Activated CD4-positive, CD25-positive, alpha-beta regulatory T cell treated with anti-CD3 and anti-CD28 coated beads, Interleukin-2, amount 50 U/mL, for 72 hours (primary cell): ENCODE measurements around the gene PIEZO2.
"Not testable (repeated sequence)": the region's sequence is repeated elsewhere in the genome, so short reads cannot be mapped to it uniquely, and the experiment has no call there.

Source experiments
- DNase-seq: peaks from one replicate; pipeline ENCODE4 v3.0.0; 2021

The PIEZO2 gene

GRCh38 chr18:11149441-11150270 is at the start of gene PIEZO2:
Gene PIEZO2 (minus strand): TSS chr18:11149569. CDS start chr18:11148588, 981 bp downstream.
- no peak for DNase-seq

GRCh38 chr18:11183637-11184036 is 34.3 kb upstream of the PIEZO2 start:
- DNase-seq = no peak

DNA sequence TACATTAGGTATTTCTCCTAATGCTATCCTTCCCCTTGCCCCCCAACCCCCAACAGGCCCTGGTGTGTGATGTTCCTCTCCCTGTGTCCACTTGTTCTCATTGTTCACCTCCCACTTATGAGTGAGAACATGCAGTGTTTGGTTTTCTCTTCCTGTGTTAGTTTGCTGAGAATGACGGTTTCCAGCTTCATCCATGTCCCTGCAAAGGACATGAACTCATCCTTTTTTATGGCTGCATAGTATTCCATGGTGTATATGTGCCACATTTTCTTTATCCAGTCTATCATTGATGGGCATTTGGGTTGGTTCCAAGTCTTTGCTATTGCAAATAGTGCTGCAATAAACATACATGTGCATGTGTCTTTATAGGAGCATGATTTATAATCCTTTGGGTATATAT is 32.3 kb upstream of the PIEZO2 start:
- DNase-seq = not testable (repeated sequence)

DNA sequence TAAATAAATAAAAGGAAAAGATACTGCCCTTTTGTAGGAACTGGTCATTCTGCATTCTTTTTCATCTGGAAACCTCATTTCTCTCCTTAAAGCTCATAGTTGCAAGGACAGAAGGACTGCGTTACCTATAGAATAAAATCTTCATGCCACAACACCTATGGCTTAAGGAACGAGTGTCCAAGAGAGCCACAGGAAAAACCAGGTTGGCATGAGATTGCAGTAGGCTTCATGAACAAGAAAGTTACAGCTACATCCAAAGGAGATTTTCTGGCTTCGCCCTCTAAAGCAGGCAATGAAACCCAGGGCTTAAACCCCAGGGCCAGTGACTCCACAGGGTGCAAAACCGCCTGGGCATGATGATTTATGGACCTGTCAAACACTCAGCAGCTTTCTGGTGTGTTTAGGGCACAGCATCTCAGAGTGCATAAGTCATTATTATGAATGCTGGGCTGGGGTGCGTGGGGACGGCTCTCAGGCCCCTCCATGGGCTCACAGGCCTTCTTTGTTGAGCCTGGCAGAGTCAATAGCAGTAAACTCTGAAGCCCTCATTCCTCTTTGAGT is 30.7 kb upstream of the PIEZO2 start:
- DNase-seq = no peak

GRCh38 chr18:11178951-11179549 is 29.7 kb upstream of the PIEZO2 start:
- no peak for DNase-seq

DNA sequence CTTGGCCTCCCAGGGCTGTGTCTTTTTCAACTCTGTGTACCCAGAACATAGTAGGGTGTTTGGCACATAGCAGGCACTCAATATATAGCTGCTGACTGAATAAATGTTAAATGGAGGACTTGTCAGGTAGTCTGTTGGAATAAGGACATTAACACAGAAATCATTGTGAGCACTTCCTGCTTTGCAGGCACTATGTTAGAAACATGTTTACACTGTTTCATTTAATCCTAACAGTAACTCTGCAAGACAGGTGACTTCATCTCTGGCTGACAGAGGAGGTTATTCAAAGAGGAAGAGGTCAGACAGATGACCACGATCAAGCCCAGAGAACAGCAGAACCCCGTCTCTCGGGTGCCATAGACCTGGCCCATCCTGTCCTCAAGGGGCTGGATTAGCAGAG is 28.0 kb upstream of the PIEZO2 start:
- DNase-seq = no peak

- no peak for DNase-seq
Observed at GRCh38 chr18:11176481-11176881, 27.1 kb upstream of the PIEZO2 start.

GRCh38 chr18:11175266-11175979 is 26.1 kb upstream of the PIEZO2 start:
- DNase-seq = no peak

- not testable (repeated sequence) for DNase-seq
Observed at GRCh38 chr18:11174179-11174578, 24.8 kb upstream of the PIEZO2 start.

GRCh38 chr18:11167778-11168177 is 18.4 kb upstream of the PIEZO2 start:
- DNase-seq = no peak

DNA sequence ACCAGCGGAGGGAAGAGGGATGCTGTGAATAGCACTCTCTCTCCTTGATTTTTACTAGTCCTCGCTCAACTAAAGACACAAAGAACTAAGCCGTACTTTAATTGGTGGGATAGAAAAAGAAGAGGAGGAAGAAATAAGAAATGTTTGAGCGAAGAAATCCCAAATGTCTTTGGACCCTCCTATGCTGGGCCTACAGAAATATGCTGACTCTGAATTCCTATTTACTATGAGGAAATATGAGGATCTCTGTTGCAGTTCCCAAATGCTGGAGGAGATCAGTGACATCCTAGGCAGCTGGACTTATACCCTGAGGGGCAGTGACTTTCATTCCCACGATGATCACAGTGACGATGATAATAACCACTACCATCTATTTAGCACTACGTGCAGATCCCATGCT is 16.6 kb upstream of the PIEZO2 start:
- DNase-seq = no peak

DNA sequence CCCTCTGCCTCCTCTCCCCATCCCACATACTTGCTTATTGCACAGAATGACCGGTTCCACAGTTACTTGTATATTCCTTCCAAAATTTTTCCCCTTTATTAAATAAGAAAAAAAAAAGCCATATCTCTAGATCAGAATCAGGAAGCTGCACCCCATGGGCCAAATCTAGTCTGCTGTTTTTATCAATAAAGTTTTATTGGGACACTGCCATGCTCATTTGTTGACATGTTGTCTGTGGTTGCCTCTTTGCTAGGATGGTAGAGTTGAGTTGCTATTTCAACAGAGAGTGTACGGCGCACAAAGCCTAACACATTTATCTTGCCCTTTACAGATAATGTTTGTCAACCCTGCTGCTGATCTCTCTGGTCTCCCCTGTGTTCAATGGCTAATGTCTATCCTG is 15.8 kb upstream of the PIEZO2 start:
- no peak for DNase-seq

DNA sequence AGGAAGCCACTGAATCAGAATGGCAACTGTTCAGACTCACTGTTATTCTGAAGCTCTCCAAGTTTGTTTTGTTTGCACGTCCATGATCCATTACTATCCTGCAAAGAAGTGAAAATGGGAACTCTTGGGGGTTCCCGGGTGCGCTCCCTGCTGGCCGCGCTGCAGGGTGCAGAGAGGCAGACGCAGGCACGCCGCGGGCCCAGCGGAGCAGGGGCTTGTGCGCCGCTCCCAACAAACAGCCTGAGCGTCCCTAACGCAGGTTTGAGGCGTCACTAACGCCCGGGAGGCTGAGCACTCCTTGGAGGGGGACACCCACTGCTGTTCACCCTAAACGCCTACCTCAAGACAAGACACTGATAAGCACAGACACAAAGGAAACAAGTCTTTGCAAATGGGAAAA is 14.3 kb upstream of the PIEZO2 start:
- DNase-seq = no peak

- no peak for DNase-seq
Observed at GRCh38 chr18:11162889-11163288, 13.5 kb upstream of the PIEZO2 start.

- DNase-seq = no peak
Observed at GRCh38 chr18:11162462-11162861, 13.1 kb upstream of the PIEZO2 start.

- no peak for DNase-seq
Observed at GRCh38 chr18:11160313-11160712, 10.9 kb upstream of the PIEZO2 start.

GRCh38 chr18:11159844-11160243 is 10.5 kb upstream of the PIEZO2 start:
- DNase-seq = no peak

DNA sequence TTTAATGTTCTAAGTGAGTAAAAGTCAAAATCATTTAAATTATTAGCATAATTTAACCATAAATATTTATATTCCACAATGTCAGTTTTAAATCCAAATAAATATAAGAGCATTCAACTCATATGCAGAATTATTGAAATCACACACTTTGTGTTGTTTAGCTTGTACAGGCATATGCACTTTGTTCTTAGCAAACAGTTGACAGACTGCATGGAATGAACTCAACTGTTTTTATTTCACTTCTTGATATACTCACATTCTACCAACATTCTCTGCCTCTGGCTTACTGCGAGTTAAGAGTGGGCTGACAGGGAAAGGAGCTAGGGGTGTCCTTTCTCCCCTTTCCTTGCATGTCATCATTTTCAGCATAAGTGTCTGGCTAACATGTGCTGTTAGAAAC is 7.6 kb upstream of the PIEZO2 start:
- no peak for DNase-seq

DNA sequence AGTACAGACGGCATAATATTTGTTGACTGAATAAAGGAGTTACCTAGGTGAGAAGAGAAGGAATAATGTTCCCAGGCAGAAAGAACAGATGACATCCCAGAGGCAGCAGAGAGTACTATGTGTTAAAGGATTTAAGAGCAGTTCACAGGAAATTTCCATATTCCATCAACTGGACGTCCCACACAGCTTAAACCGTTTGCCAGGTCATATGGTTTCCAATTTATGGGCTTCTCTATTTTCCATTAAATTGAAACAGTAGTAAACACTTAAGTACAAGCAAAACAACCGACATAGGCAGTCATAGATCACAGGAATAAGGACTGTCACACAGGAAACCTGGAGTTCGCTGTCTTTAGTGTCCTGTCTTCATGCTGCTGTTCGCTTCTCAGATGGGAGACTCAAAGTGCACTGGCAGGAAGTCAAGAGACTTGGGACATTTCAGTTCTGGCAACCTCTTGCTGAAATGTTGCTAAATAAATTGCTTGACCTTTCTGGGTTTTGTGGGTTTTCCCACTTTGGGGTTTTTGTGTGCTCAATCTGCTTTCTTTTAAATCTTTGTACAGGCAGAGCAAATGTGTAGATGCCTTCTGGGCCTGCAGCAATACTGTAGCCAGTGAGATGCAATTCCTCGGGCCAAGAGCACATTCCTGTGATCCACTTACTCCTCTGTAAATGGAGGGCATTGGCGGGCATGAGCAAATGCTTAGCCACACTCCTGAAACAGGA is 5.8 kb upstream of the PIEZO2 start:
- DNase-seq = no peak

DNA sequence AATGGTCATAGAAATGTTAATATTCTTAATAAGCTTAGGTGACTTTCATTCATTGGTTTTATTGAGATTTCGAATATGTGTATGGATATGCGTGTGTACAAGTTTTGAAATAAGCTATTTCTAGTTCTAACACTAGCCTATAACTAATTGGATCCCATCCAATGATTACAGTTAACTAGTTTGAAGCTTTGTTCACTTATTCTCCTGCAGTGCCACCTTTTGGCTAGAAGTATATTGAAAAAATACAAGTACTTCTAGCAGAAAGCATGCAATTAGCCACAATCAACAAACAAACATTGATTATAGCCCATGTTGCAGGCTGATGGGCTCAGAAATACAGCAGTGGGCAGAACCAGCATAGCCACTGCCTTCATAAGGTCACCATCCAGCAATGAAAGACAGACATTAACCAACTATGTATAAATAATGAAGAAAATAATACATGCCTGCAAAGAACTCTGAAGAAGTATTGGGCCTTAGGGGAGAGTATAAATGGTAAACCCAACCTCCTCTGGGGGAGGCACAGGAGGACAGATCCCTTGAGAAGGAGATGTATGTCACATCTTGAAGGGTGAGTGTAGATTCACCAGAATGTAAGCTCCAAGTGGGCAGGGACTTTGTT is 5.1 kb upstream of the PIEZO2 start:
- no peak for DNase-seq

DNA sequence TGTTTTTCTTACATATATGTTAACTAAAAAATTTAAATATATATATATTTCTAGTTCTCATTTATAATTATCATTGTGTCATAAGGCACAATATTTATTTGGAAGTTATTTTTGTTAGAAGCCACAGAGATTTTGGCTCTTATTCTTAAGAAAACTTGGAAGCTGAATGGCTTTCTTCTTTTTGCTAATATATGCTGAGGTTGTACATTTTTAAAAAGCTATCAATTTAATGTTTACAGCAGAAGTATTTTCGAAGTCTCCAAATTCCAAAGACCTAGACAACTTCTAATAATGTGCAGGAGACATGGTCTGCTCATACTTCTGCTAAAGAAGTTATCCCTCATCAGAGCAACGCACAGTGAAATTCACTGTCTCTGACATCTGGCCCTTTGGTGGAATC is 3.7 kb upstream of the PIEZO2 start:
- no peak for DNase-seq

DNA sequence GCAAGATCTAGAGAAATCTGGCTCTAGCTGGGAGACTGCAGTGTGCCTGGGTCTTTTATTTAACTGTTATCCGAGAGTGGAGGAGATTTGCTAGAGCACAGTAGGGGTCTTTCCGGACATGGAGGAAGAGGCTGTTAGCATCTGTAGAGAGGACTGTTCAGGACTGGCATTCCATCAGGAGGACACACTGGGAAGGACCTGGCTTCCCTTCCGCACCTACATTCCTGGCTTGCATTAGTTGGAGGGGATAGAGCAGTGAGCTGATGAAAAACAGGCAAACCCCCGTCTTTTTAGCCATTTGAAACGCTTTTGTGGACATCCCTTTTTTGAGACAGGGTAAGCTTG is 874 bp upstream of the PIEZO2 start:
- DNase-seq = no peak
